ENCODE measurements around the gene LIM2.

Gene LIM2

GRCh38 chr19:51341066-51341465, 46.7 kb downstream of the LIM2 start:
- DNase-seq (ENCODE audit: low read depth in 4 of 4, low spot score in 1 of 4), result no peak

GRCh38 chr19:51339687-51340656, 47.8 kb downstream of the LIM2 start:
- DNase-seq (ENCODE audit: low read depth in 4 of 4, low spot score in 1 of 4), result peak; percentile 83 to 97 (median 94)

- DNase-seq (ENCODE audit: low read depth in 4 of 4, low spot score in 1 of 4), result peak in 1 of 4 experiments; percentile 14
Observed at GRCh38 chr19:51339313-51339686, 48.5 kb downstream of the LIM2 start.

GRCh38 chr19:51338563-51339312, 49.0 kb downstream of the LIM2 start:
- peak; percentile 75 to 88 (median 82) for DNase-seq (ENCODE audit: low read depth in 4 of 4, low spot score in 1 of 4)

- DNase-seq (ENCODE audit: low read depth in 4 of 4, low spot score in 1 of 4), result no peak
Observed at GRCh38 chr19:51337861-51338562, 49.8 kb downstream of the LIM2 start.

GRCh38 chr19:51337141-51337860, 50.5 kb downstream of the LIM2 start:
- DNase-seq (ENCODE audit: low read depth in 4 of 4, low spot score in 1 of 4), result no peak

- no peak for DNase-seq (ENCODE audit: low read depth in 4 of 4, low spot score in 1 of 4)
Observed at GRCh38 chr19:51333836-51334460, 53.8 kb downstream of the LIM2 start.

GRCh38 chr19:51331716-51332115, 56.1 kb downstream of the LIM2 start:
- no peak for DNase-seq (ENCODE audit: low read depth in 4 of 4, low spot score in 1 of 4)

GRCh38 chr19:51331193-51331592, 56.6 kb downstream of the LIM2 start:
- no peak for DNase-seq (ENCODE audit: low read depth in 4 of 4, low spot score in 1 of 4)

GRCh38 chr19:51330366-51330765, 57.4 kb downstream of the LIM2 start:
- DNase-seq (ENCODE audit: low read depth in 4 of 4, low spot score in 1 of 4), result no peak
